NB4 (cell line): ENCODE data around the gene RBCK1.
"Not testable (repeated sequence)": the region's sequence is repeated elsewhere in the genome, so short reads cannot be mapped to it uniquely, and the experiment has no call there.

Experiments
- DNase-seq: peaks from one replicate; pipeline ENCODE4 v3.0.0; 2010; ENCODE audit warnings: low read depth
- H3K4me3 ChIP-seq: one replicate; pipeline ENCODE4 v1.5.1; 2011; ENCODE audit warnings: mild to moderate bottlenecking, low read depth, low read length, moderate library complexity
- MYC ChIP-seq: IDR thresholded peaks from 2 replicates; pipeline ENCODE4 v1.6.1; 2011; ENCODE audit warnings: low read depth, low read length
- POLR2A ChIP-seq: IDR thresholded peaks from 2 replicates; pipeline ENCODE4 v1.6.1; 2011; ENCODE audit warnings: mild to moderate bottlenecking; ENCODE audit not compliant: insufficient read length; ENCODE audit errors: extremely low read depth
- TF ChIP-seq, protein P1 (sequence below): IDR thresholded peaks from 2 replicates; pipeline ENCODE4 v1.6.1; 2011; ENCODE audit warnings: low read depth, low read length
- TF ChIP-seq, protein P2 (sequence below): IDR thresholded peaks from one replicate; pipeline ENCODE4 v1.5.1; 2012; ENCODE audit warnings: low read depth, low read length

RBCK1 gene

DNA sequence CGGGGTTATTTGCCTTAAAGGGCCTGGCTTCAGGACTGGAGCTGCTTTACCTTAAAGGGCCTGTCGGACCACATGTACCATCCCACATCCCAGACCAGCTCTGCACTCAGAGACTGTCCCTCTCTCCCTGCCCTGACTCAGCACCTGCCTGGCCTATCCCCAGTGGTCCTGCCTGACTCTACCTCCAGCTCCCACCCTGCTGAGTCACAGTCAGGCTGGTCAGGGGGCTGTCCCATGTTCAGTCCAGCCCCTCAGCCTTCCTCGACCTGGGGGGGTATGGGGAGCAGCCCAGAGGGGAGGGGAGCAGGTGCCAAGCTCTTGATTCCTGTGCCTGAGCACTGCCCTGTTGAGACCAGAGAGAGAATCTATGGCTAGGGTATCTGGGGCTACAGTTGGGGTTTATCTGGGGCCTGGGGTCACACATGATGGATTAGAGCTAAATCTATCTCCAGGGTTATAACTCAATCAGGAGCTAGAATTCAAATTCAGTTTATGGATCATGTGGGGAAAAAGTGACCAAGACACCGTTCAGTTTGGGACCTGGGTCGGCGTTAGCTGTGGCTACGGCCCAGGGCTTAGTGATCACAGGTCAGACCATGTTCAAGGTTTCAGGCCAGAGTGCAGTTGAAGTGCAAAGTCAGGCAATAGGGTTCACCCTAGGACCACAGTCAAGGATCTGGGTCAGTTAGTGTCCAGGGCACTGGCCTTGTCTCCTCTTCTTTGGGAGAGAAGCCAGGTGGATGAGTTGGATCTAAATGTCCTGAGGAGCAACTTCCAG, 36.9 kb upstream of the RBCK1 start:
- DNase-seq, result peak; percentile 36
- no peak overlapping the region for H3K4me3 ChIP-seq
- TF ChIP-seq, protein P1, sequence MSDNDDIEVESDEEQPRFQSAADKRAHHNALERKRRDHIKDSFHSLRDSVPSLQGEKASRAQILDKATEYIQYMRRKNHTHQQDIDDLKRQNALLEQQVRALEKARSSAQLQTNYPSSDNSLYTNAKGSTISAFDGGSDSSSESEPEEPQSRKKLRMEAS, result no peak
- TF ChIP-seq POLR2A (no peak), MYC (no peak)
- TF ChIP-seq, protein P2, sequence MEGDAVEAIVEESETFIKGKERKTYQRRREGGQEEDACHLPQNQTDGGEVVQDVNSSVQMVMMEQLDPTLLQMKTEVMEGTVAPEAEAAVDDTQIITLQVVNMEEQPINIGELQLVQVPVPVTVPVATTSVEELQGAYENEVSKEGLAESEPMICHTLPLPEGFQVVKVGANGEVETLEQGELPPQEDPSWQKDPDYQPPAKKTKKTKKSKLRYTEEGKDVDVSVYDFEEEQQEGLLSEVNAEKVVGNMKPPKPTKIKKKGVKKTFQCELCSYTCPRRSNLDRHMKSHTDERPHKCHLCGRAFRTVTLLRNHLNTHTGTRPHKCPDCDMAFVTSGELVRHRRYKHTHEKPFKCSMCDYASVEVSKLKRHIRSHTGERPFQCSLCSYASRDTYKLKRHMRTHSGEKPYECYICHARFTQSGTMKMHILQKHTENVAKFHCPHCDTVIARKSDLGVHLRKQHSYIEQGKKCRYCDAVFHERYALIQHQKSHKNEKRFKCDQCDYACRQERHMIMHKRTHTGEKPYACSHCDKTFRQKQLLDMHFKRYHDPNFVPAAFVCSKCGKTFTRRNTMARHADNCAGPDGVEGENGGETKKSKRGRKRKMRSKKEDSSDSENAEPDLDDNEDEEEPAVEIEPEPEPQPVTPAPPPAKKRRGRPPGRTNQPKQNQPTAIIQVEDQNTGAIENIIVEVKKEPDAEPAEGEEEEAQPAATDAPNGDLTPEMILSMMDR, result no peak

DNA sequence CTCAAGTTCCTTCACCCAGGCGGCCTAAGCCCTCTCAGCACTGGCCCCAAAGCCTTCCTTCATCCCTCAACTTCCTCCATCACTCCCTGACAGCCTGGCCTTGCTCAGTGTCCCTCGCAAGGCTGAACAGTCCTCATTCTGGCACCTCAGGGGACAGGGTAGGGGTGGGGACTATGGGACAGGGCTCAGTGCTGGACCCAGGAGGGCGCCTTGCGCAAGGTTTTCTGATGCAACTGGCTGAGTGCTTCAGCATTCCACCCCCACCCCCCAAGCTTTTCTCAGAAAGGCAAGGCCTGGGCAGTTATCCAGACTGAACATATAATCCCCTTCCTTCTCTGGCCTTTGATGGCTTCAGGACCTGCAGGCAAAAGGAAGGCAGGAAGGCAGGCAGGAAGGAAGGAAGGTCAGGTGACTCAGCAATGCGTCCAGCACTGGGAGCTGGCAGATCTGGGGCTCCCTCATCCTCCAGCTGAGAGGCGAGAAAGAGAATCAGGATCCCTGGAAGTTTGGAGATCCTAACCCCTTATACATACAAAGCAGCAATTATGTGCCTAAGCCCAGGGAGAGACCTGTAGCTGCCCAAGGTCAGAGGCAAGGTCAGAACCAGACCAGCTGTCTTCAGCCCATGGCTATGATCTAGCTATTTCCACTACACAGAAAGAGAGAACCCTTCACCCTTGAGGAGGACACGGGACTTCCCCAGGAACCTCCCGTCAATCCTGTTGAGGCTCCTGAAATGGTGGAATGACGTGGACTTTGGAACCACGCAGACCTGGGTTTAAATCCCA, 36.1 kb upstream of the RBCK1 start:
- H3K4me3 ChIP-seq, result no peak overlapping the region

DNA sequence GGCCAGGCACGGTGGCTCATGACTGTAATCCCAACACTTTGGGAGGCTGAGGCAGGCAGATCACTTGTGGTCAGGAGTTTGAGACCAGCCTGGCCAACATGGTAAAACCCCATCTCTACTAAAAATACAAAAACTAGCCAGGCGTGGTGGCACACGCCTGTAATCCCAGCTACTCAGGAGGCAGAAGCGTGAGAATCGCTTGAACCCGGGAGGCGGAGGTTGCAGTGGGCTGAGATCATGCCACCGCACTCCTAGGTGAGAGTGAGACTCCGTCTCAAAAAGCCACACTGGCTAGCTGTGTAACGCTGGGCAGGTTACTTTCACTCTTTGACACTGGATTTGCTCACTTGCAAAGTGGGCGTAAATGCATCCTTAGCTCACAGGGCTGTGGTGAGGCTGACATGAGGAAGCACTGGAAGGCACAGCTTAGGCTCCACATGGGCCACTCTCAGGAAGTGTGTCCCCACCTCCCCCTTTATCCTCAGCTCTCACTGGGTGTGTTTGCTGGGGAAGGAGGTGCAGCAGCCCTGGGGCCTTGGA, 35.5 kb upstream of the RBCK1 start:
- DNase-seq, result peak; percentile 86

More for the DNA sequence above, 36.1 kb upstream of the RBCK1 start:
- TF ChIP-seq POLR2A (peak; percentile 12), MYC (peak; percentile 83)
- TF ChIP-seq, protein P2, result no peak
- TF ChIP-seq, protein P1, result peak; percentile 65
- peak; percentile 98 for DNase-seq

DNA sequence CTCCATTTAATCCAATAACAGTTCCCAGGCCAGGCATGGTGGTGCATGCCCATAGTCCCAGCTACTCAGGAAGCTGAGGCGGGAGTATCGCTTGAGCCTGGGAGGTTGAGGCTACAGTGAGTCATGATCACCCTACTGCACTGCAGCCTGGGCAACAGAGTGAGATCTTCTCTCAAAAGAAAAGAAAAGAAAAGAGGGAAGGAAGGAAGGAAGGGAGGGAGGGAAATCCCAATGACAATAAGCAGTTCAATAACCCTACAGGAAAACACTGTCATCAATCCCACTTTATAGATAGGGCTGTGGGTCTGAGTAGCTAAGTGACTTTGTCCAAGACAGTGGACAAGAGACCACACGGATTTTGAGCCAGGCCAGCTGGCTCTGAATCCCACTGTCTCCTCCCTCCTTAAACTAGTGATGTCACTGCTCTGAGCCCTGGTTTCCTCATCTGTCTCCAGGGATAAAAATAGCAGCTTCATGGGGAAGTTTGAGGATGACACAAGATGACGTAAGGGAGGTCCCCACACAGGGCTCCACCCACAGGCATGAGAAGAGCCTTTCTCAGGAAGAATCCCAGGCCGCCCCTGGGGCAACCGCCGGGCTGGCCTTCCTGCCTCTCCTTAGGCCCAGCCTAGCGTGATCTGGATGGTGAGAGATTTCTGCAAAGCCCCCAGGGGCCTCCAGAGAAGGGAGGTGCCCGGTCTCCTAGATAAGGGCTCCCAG, 34.8 kb upstream of the RBCK1 start:
- H3K4me3 ChIP-seq, result no peak overlapping the region
- peak; percentile 94 for DNase-seq
- no peak for TF ChIP-seq POLR2A
- TF ChIP-seq, protein P1, result 0 out of 2 replicates have a peak, but pooled peaks have one; percentile 18
- peak; percentile 18; the same call in 1 of the 2 replicates for TF ChIP-seq MYC

More for the DNA sequence above, 35.5 kb upstream of the RBCK1 start:
- TF ChIP-seq, protein P1, result peak; percentile 62
- not testable (repeated sequence) for H3K4me3 ChIP-seq

DNA sequence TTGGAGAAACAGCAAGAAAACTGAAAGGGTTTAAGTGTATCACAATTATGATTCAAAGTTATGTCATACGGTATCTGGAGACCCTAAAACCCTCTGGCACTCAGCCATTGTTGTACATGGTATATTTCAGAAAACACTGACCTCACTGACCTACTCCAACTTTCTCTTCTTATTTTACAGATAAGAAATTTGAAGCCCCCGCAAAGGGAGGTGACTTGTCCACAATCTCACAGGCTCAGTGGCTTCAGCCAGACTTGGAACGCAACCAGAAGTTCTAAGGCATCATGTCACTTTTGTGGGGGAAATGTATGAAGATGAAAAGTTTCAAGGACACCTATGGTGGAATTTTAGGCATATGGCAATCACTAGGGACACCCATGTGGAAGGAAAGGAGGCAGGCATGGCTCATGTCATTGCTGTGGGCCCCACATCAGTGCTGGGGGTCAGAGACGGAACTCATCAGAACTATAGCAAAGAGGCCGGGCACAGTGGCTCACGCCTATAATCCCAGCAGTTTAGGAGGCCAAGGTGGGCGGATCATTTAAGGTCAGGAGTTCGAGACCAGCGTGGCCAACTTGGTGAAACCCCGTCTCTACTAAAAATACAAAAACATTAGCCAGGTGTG, 32.7 kb upstream of the RBCK1 start:
- TF ChIP-seq, protein P2, result no peak
- TF ChIP-seq, protein P1, result no peak
- TF ChIP-seq MYC, result no peak
- no peak for TF ChIP-seq POLR2A
- no peak overlapping the region for H3K4me3 ChIP-seq
- no peak for DNase-seq

DNA sequence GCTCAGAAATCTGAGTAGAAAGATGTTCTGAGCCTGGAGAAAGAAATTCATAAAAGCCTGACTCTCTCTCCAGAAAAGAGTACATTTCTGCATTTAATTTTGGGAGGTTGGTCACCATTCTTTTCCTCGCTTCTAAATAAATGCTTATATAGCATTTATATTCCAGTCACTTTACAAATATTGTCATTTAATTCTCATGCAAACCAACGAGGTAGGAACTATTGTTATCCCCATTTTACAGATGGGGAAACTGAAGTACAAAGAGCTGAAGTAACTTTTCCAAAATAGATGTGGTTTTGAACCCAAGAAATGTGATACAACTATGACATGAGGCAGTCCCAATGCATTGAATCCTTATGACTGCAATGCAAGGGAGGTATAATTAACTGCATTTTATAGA, 32.0 kb upstream of the RBCK1 start:
- H3K4me3 ChIP-seq, result no peak overlapping the region
- no peak for DNase-seq
- TF ChIP-seq, protein P2, result no peak
- TF ChIP-seq, protein P1, result no peak
